DMS79 (cell line): Measurements from ENCODE around the gene LHX3.

Source experiments
- DNase-seq: peaks from one replicate; lab custom pipeline; 2025; lab: John Stamatoyannopoulos, UW

The LHX3 gene

DNA sequence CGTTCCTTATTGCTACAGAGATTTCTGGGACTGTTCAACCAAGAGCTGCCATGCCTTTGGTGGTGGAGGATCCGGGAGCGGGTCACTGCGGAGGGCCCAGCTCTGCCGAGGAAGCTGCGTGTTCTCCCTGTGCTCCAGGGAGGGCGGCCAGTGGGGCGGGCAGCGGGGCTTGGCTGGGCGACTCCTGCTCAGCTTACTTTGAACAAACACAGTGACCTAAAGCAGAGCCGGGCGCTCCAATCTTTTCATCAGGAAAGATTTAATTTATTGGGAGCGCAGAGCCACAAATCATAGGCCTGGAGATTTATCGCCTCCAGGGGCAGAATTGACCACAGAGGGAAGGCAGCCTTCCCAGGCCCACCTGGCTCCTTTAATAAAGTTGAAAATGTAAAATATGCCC, 27.7 kb downstream of the LHX3 start:
- DNase-seq = no peak

GRCh38 chr9:136175616-136176197, 29.2 kb downstream of the LHX3 start:
- no peak for DNase-seq

- no peak for DNase-seq
These were observed 29.9 kb downstream of the LHX3 start for GRCh38 chr9:136174779-136175615.

GRCh38 chr9:136173648-136174290, 31.2 kb downstream of the LHX3 start:
- no peak for DNase-seq

DNA sequence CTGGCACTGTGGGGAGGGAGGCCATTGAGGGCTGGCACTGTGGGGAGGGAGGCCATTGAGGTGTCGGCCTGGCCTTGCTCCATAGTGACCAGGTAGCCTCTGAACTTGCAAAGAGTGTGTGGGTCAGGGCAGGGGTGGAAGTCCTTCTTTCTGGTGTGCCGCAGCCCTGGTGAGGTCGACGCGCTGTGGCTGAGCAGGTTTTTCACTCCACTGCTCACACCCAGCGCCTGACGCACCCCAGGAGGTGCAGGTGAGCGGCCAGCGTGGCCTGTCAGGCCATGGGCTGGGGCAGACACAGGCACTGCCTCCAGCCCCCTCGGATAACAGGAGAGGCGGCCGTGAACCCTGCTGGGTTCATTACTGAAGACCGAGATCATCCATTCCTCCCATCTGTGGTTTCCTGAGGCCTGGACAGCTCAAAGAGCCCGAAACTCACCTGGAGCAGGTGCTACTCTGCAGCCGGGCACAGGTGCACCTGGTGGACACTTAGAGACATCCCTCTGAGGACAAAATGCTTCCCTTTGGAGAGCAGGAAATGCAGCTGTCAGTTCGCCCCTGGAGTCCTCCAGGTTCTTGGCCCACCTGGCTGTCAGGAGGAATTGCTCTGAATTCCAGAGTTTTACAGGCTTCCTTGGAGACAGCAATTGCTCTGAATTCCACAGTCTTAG, 32.4 kb downstream of the LHX3 start:
- DNase-seq = peak; percentile 32

DNA sequence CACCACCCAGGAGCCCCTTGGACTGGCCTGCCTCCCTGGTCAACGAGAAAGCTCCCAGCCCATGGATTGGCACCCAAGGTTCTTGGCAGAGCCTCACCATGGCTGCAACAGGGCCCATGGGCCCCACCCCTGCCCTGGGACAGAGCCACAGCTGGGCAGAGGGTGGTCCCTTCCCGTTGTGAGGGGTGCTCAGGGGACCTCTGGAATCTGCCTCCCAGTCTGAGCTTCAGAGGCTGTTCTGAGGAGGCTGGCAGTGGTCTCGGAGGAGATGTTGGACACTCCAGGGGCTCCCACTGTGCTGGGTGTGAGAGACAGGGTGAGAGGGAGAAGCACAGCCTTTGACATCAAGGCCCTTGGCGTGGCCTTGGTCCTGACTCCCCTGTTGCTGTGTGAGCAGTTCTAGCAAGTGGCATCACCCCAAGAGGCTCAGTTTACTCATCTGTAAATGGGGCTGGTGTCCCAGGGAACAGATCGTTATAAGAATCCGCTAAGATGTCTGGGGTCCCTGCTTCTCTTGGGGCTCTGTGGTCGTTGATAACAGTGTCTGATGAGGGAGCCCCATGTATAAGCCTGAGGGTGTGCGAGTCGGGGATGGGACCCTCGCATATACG, 33.0 kb downstream of the LHX3 start:
- DNase-seq = no peak

GRCh38 chr9:136171009-136171800, 33.7 kb downstream of the LHX3 start:
- DNase-seq = peak; percentile 78

GRCh38 chr9:136170006-136170901, 34.7 kb downstream of the LHX3 start:
- DNase-seq = no peak

GRCh38 chr9:136169495-136169894, 35.4 kb downstream of the LHX3 start:
- no peak for DNase-seq

DNA sequence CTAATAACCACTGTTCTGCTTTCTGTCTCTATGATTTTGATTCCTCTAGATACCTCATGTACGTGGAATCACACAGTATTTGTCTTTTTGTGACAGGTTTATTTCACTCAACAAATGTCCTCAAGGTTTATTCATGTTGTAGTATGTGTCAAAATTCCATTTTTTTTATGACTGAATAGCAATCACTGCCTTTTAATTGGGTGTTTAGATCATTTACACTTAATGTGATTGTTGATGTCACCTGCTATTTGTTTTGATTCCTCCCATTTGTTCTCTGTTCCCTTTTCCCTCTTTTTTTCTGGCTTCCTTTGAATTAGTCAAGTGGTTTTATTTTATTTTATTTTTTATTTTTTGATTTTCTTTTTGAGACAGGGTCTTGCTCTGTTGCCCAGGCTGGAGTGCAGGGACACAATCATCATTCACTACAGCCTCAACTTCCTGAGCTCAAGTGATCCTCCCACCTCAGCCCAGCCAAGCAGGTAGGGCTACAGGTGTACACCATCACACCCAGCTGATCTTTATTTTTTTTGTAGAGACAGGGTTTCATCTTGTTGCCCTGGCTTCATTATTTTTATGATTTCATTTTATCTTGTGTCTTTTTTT, 41.6 kb downstream of the LHX3 start:
- DNase-seq = no peak

DNA sequence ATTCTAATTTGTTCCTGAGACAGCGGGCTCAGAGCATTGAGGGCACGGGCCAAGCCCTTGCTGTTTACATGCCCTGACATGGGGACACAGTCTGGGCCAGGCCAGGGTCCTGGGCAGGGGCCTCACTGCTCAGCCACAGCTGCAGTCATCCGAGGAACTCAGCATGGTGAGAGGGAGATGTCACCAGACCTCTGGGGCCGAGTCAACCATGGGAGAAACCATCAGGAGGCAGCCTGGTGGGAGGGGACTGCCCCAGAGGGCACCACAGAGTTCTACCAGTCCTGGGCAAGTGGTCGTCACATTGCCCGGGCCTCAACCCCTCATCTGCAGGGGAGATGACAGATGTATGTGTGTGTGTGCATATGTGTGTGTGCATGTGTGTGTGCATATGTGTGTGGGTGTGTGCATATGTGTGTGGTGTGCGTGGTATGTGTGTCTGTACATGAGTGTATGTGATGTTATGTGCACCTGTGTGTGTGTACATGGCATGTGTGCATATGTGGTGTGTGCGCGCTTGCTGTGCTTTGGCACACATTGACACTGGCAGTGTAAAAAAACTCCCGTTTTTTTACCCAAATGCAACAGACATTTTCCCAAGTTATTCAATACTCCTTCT, 43.8 kb downstream of the LHX3 start:
- DNase-seq = no peak

DNA sequence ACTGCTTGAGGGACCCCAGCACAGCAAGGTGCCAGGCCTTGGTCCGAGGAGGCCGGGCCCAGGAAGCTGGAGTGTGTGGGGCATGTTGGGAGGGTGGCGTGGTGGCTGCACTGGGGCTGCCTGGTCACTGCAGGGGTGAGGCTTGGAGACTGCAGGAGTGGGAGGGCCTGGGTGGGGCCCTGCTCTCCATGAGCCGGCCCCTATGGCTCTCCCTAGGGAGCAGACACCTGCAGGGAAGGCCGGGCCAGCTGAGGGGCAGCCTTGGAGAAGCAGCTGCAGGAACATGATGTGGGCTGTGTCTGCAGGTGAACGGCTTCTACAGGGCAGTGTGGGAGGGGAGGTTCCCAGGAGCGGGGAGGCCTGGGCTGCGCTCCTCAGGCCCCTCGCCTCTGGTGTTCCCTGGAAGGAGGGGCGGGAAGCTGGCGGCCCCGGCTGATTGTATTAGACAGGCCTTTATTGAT, 44.5 kb downstream of the LHX3 start:
- peak; percentile 10 for DNase-seq

- no peak for DNase-seq
These were observed 45.1 kb downstream of the LHX3 start for GRCh38 chr9:136159851-136160250.

DNA sequence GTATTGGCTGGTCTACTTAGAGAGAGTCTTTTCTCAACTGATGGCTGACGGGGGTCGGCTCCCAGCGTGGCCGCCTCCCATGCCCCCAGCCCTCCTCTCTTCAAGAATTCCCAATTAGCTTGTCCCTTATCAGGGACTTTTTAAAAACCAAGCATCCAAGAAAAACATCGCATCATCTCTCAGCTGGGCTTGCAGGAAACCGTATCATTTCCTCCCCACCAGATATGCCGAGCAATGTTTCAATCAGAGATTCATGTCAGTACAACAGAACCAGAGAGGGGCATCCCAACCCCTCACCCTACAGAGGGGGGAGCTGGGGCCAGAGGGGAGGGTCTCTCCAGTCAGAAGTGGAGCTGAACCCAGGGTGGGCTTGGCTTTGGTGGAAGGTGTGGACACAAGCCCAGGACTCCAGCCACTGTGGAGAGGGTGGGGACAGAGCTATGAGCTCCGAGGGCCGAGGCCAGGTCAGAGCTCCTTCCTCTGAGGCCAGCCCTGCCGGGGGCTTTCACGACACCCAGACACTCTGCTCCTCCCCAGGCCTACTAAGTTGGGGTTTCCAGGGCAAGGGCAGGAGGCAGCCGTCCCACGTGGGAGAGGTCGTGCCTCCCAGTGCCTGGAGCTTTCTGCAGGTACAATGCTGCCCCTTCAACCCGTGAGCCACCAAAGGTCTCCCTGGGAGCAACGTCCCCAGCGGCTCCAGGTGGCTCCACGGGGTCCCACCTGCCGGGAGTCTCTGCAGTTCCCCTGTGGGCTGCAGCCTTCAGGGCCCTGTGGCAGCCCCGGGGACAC, 47.3 kb downstream of the LHX3 start:
- no peak for DNase-seq

DNA sequence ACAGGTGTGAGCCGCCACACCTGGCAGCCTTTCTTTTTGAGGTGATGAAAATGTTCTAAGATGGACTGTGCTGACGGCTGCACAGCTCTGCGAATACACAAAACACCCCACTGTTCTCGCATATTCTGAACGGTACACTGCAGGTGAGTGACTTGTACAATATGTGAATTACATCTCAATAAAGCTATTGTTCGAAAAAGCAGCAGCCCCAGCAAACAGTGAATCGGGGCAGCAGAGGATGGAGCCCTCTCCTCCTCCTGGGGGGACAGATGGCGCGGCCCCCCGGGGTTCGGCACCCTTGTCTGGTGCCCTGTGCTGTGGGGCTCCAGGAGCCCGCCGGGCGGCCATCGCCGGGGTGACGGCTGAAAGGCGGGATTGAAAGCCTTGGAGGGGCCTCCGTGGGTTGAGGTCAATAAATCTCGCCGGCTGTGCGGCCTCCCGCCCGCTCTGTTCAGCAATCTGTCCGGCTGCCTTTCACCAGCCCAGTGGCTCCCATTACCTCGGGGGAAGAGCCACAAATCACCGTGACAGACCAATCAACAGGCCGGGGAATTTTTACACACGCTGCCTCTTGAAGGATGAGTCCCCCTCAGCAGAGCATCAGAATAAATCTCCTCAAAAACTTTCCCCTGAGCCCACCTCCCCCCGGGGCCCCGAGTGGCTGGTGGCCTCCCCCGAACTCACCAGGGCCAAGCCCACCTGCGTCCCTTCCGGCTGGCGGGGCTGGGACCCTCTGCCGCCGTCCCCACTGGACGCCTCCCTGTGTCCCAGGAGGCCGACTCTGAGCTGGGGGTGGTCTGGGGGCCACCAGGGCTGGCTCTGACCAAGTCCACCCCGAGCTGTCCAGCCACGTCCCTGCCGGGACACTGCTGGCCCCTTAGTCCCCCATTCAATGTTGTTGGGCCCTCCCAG, 48.5 kb downstream of the LHX3 start:
- no peak for DNase-seq

GRCh38 chr9:136155576-136155975, 49.4 kb downstream of the LHX3 start:
- DNase-seq = no peak

GRCh38 chr9:136154943-136155342, 50.0 kb downstream of the LHX3 start:
- DNase-seq = no peak
